ENCODE results near the gene MCCD1. TPM values are rescaled to one million over a fixed set of nuclear protein-coding genes. Genes with fewer than 3 reads are reported as not detected.
"Not testable (repeated sequence)": the region's sequence is repeated elsewhere in the genome, so short reads cannot be mapped to it uniquely, and the experiment has no call there.

Gene MCCD1
- total and polyA plus RNA-seq, 4 donors = 0.33 TPM; not detected in 3

DNA sequence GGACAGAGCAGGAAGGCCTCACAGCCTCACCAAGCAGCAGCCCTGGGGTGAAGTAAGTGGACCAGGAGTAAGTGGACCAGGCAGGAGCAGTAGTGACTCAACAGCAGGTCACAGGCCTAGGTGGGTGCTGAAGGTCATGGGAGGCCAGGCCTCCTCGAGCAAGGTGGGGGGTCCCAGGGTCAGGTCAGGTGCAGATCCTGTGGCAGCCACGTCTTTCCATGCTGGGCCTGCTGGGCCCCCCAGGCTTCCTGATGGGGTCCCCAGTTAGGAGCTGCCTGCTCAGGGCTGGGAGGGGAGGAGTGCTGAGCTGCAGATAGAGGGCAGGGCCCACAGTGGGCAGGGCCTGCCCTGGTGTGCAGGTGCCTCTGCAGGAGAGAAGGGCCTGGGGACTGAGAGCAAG is 19.7 kb upstream of the MCCD1 start:
- H3K4me3 ChIP-seq (ENCODE audit: low read depth, low read length); DNase-seq (ENCODE audit: low read depth in 4 of 6, low spot score in 6 of 6); H3K27me3 ChIP-seq (ENCODE audit: control insufficient read depth, insufficient read depth, low read length); H3K9me3 ChIP-seq (ENCODE audit: control insufficient read depth, insufficient read depth, low read length); H3K36me3 ChIP-seq (ENCODE audit: control insufficient read depth, insufficient read depth, low read length); H3K27ac ChIP-seq (ENCODE audit: low read depth, low read length); H3K4me1 ChIP-seq (ENCODE audit: control insufficient read depth, insufficient read depth, low read length): not testable (repeated sequence)
- WGBS (ENCODE audit: insufficient coverage) = 54% methylated on average over 2 of the region's 2 CpGs

DNA sequence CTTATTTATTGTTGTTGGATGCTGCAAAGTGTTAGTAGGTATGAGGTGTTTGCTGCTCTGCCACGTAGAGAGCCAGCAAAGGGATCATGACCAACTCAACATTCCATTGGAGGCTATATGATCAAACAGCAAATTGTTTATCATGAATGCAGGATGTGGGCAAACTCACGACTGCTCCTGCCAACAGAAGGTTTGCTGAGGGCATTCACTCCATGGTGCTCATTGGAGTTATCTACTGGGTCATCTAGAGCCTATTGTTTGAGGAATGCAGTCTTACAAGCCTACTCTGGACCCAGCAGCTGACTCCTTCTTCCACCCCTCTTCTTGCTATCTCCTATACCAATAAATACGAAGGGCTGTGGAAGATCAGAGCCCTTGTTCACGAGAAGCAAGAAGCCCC is 18.8 kb upstream of the MCCD1 start:
- no peak for DNase-seq (ENCODE audit: low read depth in 4 of 6, low spot score in 6 of 6)
- H3K4me3 ChIP-seq (ENCODE audit: low read depth, low read length) = no peak overlapping the region
- H3K9me3 ChIP-seq (ENCODE audit: control insufficient read depth, insufficient read depth, low read length) = no peaks in the 10 kb centered on the region
- H3K36me3 ChIP-seq (ENCODE audit: control insufficient read depth, insufficient read depth, low read length) = no peaks in the 10 kb centered on the region
- H3K27ac ChIP-seq (ENCODE audit: low read depth, low read length) = no peak overlapping the region
- H3K27me3 ChIP-seq (ENCODE audit: control insufficient read depth, insufficient read depth, low read length) = peaks cover 6% of the 10 kb centered on the region
- H3K4me1 ChIP-seq (ENCODE audit: control insufficient read depth, insufficient read depth, low read length) = no peaks in the 10 kb centered on the region
- WGBS (ENCODE audit: insufficient coverage) = 65% methylated on average over 3 of the region's 4 CpGs

DNA sequence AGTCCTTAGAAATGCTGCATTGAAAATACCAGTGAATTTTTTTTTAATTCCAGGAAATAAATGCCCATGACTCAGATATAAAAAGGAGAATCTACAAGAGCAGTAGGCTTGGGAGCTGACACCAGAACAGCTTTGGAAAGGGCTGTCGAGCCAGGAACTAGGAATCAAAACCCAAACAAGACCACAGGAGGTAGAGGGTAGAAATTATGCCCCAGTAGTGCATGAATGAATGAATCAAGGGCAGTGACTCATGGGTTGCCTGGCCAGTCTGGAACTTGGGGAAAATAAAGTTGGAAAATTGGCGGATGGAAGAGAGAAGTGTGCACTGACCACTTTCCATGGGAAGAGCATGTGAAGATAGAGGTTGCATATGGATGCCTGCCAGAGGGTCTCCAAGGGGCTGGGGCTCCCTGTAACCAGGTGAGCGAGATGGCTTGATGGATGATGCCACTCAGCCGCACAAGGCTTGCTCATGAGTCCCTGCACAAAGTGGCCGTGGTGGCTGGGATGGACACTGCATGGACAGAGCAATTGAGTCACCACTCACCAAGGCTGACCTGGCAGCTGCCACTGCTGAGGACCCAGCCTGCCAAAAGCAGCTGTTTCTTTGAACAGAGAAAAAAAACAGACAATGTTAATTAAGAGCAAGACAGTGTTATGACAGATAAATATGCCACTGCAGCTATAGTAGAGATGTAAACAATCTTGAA is 15.2 kb upstream of the MCCD1 start:
- Histone ChIP-seq H3K9me3 (ENCODE audit: control insufficient read depth, insufficient read depth, low read length) (no peaks in the 10 kb centered on the region), H3K4me3 (ENCODE audit: low read depth, low read length) (no peak overlapping the region), H3K27ac (ENCODE audit: low read depth, low read length) (no peak overlapping the region), H3K27me3 (ENCODE audit: control insufficient read depth, insufficient read depth, low read length) (peaks cover 7% of the 10 kb centered on the region), H3K36me3 (ENCODE audit: control insufficient read depth, insufficient read depth, low read length) (no peaks in the 10 kb centered on the region), H3K4me1 (ENCODE audit: control insufficient read depth, insufficient read depth, low read length) (no peaks in the 10 kb centered on the region)
- 82% methylated on average over 5 of the region's 5 CpGs for WGBS (ENCODE audit: insufficient coverage)
- no peak for DNase-seq (ENCODE audit: low read depth in 4 of 6, low spot score in 6 of 6)

DNA sequence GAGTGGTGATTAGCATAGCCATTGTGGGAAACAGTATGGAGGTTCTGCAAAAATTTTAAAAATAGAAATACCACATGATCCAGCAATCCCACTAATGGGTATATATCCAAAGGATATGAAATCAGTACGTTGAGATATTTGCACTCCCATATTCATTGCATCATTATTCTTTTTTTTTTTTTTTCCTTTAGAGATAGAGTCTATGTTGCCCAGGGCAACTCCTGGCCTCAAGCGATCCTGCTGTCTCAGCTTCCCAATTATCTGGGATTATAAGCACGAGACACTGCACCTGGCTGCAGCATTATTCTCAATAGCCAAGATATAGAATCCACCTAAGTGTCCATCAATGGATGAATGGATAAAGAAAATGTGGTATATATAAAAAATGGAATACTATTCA is 6.9 kb upstream of the MCCD1 start:
- Histone ChIP-seq H3K27me3 (ENCODE audit: control insufficient read depth, insufficient read depth, low read length) (no peaks in the 10 kb centered on the region), H3K4me1 (ENCODE audit: control insufficient read depth, insufficient read depth, low read length) (no peaks in the 10 kb centered on the region), H3K9me3 (ENCODE audit: control insufficient read depth, insufficient read depth, low read length) (no peaks in the 10 kb centered on the region), H3K27ac (ENCODE audit: low read depth, low read length) (no peak overlapping the region), H3K4me3 (ENCODE audit: low read depth, low read length) (no peak overlapping the region), H3K36me3 (ENCODE audit: control insufficient read depth, insufficient read depth, low read length) (no peaks in the 10 kb centered on the region)
- DNase-seq (ENCODE audit: low read depth in 4 of 6, low spot score in 6 of 6) = no peak
- no CpG with 5 or more reads among the region's 3 CpGs for WGBS (ENCODE audit: insufficient coverage)

DNA sequence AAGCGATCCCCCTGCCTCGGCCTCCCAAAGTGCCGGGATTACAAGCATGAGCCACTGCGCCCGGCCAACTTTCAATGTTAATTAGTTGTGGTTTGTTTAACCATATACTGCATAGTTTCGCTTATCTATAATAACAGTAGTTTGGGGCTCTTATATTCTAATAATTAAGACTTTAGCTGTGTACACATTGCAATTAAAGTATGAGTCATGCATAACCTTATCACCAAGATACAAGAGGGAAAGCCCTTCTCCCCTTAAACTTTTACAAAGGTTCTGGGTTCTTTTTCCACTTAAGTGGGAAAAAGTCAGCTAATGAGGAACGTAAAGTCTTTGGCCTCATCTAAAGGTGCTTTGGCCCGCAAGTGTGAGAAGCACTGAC is 3.2 kb upstream of the MCCD1 start:
- peaks cover 3% of the 10 kb centered on the region for H3K4me1 ChIP-seq (ENCODE audit: control insufficient read depth, insufficient read depth, low read length)
- no peaks in the 10 kb centered on the region for H3K27me3 ChIP-seq (ENCODE audit: control insufficient read depth, insufficient read depth, low read length)
- 86% methylated on average over 4 of the region's 8 CpGs for WGBS (ENCODE audit: insufficient coverage)
- H3K9me3 ChIP-seq (ENCODE audit: control insufficient read depth, insufficient read depth, low read length) = no peaks in the 10 kb centered on the region
- no peak for DNase-seq (ENCODE audit: low read depth in 4 of 6, low spot score in 6 of 6)
- peaks cover 12% of the 10 kb centered on the region for H3K36me3 ChIP-seq (ENCODE audit: control insufficient read depth, insufficient read depth, low read length)
- no peak overlapping the region for H3K4me3 ChIP-seq (ENCODE audit: low read depth, low read length)
- H3K27ac ChIP-seq (ENCODE audit: low read depth, low read length) = no peak overlapping the region

DNA sequence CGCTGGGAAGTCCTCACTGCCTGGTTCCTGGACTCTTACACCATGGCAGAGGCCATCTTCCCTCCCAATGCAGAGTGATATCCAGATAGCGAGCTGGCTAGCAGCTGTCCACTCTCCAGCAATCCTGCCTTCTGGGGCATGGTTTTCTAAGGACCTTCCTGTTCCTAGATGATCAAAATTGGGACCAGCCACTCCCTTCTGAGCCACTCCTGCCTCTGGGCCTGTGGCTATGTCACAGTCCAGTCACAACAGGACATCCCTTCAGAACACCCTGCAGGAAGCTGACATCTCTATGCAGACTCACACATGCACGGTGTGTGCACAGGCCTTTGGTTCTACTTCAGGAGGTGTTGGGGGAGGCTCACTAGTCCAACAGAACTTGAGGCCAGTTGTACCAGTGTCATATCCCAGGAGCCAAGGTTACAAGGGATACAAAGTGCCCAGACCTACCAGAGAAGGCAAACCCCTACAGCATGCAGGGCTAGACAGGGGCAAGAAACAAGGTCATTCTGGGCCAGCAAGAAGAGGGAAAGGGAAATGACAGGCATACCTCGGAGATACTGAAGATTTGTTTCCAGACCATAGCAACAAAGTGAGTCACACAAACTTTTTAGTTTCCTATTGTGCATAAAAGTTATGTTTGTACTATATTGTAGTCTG is 2.7 kb upstream of the MCCD1 start:
- H3K4me1 ChIP-seq (ENCODE audit: control insufficient read depth, insufficient read depth, low read length) = peaks cover 3% of the 10 kb centered on the region
- DNase-seq (ENCODE audit: low read depth in 4 of 6, low spot score in 6 of 6) = no peak
- H3K27ac ChIP-seq (ENCODE audit: low read depth, low read length) = no peak overlapping the region
- H3K36me3 ChIP-seq (ENCODE audit: control insufficient read depth, insufficient read depth, low read length) = peaks cover 17% of the 10 kb centered on the region
- H3K9me3 ChIP-seq (ENCODE audit: control insufficient read depth, insufficient read depth, low read length) = no peaks in the 10 kb centered on the region
- no peak overlapping the region for H3K4me3 ChIP-seq (ENCODE audit: low read depth, low read length)
- WGBS (ENCODE audit: insufficient coverage) = 94% methylated on average over 2 of the region's 4 CpGs
- H3K27me3 ChIP-seq (ENCODE audit: control insufficient read depth, insufficient read depth, low read length) = no peaks in the 10 kb centered on the region

DNA sequence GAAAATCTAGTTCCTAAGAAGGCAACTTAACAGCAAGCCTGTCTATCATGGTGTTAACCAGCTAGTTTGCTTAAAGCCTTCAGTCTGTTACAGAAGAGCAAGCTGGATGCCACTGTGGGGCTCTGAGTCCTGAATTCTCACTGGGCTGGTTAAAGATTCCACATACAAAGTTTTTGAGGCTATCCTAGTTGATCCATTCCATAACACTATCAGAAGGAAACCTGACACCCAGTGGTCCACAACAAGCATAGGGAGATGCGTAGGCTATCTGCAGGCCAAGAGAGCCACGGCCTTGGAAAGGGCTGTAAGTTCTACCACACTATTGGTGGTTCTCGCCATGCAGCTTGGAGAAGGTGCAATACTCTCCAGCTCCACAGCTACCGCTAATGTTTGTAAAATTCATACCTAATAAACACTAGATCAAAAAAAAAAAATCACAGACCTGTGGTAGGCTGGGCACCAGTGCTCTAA is 420 bp upstream of the MCCD1 start:
- no peak for DNase-seq (ENCODE audit: low read depth in 4 of 6, low spot score in 6 of 6)
- H3K9me3 ChIP-seq (ENCODE audit: control insufficient read depth, insufficient read depth, low read length) = no peaks in the 10 kb centered on the region
- 95% methylated on average over 3 of the region's 4 CpGs for WGBS (ENCODE audit: insufficient coverage)
- H3K4me3 ChIP-seq (ENCODE audit: low read depth, low read length) = no peak overlapping the region
- peaks cover 37% of the 10 kb centered on the region for H3K36me3 ChIP-seq (ENCODE audit: control insufficient read depth, insufficient read depth, low read length)
- H3K27me3 ChIP-seq (ENCODE audit: control insufficient read depth, insufficient read depth, low read length) = no peaks in the 10 kb centered on the region
- no peak overlapping the region for H3K27ac ChIP-seq (ENCODE audit: low read depth, low read length)
- H3K4me1 ChIP-seq (ENCODE audit: control insufficient read depth, insufficient read depth, low read length) = peaks cover 3% of the 10 kb centered on the region

DNA sequence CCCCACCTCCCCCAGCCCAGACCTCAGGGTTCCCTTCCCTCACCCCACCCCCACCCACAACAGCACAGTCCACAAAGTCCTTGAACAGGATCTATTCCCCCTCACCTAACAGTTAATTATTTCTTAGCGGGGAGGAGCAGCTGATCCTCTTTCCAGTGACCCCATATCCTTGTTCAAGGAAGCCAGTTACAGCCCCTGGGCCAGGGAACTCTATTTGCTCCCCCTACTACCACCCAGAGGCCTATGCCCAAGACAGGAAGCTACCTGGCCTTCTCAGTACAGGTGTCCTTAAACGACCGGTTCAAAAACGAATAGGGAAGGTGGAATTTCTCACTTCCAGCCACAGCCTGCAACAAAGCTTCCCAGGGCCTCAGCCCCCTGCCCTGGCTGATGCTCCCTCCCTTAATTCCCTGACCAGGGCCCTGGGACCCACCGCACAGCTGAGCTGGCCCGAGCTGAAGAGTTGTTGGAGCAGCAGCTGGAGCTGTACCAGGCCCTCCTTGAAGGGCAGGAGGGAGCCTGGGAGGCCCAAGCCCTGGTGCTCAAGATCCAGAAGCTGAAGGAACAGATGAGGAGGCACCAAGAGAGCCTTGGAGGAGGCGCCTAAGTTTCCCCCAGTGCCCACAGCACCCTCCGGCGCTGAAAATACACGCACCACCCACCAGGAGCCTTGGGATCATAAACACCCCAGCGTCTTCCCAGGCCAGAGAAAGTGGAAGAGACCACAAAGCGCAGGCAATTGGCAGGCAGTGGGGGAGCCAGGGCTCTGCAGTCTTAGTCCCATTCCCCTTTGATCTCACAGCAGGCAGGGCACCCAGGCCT is 778 bp downstream of the MCCD1 start:
- Histone ChIP-seq H3K27ac (ENCODE audit: low read depth, low read length) (no peak overlapping the region), H3K4me1 (ENCODE audit: control insufficient read depth, insufficient read depth, low read length) (peaks cover 3% of the 10 kb centered on the region), H3K27me3 (ENCODE audit: control insufficient read depth, insufficient read depth, low read length) (no peaks in the 10 kb centered on the region), H3K9me3 (ENCODE audit: control insufficient read depth, insufficient read depth, low read length) (no peaks in the 10 kb centered on the region), H3K4me3 (ENCODE audit: low read depth, low read length) (no peak overlapping the region), H3K36me3 (ENCODE audit: control insufficient read depth, insufficient read depth, low read length) (peaks cover 49% of the 10 kb centered on the region)
- DNase-seq (ENCODE audit: low read depth in 4 of 6, low spot score in 6 of 6) = no peak
- 71% methylated on average over 11 of the region's 12 CpGs for WGBS (ENCODE audit: insufficient coverage)

DNA sequence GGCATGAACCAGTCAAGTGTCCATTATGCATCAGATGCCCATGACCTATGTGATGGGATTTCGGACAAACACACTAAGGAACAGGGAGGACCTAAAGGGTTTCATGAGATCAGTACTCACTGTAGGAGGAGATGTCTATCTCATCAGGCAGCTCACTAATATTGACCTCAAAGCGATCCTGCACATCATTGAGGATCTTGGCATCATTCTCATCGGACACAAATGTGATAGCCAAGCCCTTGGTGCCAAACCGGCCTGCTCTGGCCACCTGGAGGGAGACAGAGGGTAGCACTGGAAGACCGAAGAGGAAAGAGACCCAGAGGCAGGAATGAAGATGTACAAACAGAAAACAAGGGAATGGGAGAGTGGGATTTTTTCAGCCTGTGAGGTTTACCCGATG is 1.9 kb downstream of the MCCD1 start:
- Histone ChIP-seq H3K9me3 (ENCODE audit: control insufficient read depth, insufficient read depth, low read length) (no peaks in the 10 kb centered on the region), H3K4me3 (ENCODE audit: low read depth, low read length) (no peak overlapping the region), H3K36me3 (ENCODE audit: control insufficient read depth, insufficient read depth, low read length) (peaks cover 59% of the 10 kb centered on the region), H3K27ac (ENCODE audit: low read depth, low read length) (no peak overlapping the region), H3K27me3 (ENCODE audit: control insufficient read depth, insufficient read depth, low read length) (no peaks in the 10 kb centered on the region), H3K4me1 (ENCODE audit: control insufficient read depth, insufficient read depth, low read length) (peaks cover 3% of the 10 kb centered on the region)
- 84% methylated on average over 3 of the region's 6 CpGs for WGBS (ENCODE audit: insufficient coverage)
- no peak for DNase-seq (ENCODE audit: low read depth in 4 of 6, low spot score in 6 of 6)
